Dendritic cell treated with granulocyte-macrophage colony-stimulating factor and Interleukin-4, amounts not matched to agents 40 ng/mL and 50 ng/mL, for 4 days (primary cell): ENCODE data around the gene BUD23.
"Not testable (repeated sequence)": the region's sequence is repeated elsewhere in the genome, so short reads cannot be mapped to it uniquely, and the experiment has no call there.

Source experiments
- H3K27ac Mint-ChIP-seq: one replicate; pipeline ENCODE4 v1.8.0; 2022; ENCODE audit warnings: mild to moderate bottlenecking, mixed read lengths
- H3K27me3 Mint-ChIP-seq: one replicate; pipeline ENCODE4 v1.8.0; 2022; ENCODE audit warnings: mild to moderate bottlenecking, mixed read lengths
- H3K36me3 Mint-ChIP-seq: one replicate; pipeline ENCODE4 v1.8.0; 2022; ENCODE audit warnings: low read depth, mixed read lengths
- H3K4me1 Mint-ChIP-seq: one replicate; pipeline ENCODE4 v1.8.0; 2022; ENCODE audit warnings: low read depth, mixed read lengths
- H3K4me3 Mint-ChIP-seq: one replicate; pipeline ENCODE4 v1.8.0; 2022; ENCODE audit warnings: mild to moderate bottlenecking, moderate library complexity, mixed read lengths
- H3K9me3 Mint-ChIP-seq: one replicate; pipeline ENCODE4 v1.8.0; 2022; ENCODE audit warnings: mixed read lengths
- intact Hi-C: fragments of 100-400 bp; cut with micrococcal nuclease; formaldehyde crosslinking; loops from one replicate; pipeline ENCODE4 v1.15.0; 2022

The BUD23 gene

DNA sequence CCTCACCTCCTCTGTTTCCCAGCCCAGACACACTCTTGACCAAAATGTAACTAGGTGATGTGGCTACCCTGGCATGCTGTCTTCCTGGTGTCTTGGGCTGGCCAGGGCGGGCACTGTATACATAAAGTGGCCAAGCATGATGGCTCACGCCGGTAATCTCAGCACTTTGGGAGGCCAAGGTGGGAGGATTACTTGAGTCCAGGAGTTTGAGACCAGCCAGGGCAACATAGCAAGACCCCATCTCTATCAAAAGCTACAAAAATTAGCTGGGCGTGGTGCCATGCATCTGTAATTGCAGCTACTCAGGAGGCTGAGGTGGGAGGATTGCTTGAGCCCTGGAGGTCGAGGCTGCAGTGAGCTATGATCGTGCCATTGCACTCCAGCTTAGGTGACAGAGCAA is 29.9 kb downstream of the BUD23 start:
- H3K27ac Mint-ChIP-seq, H3K4me3 Mint-ChIP-seq, intact Hi-C loops, H3K36me3 Mint-ChIP-seq, H3K9me3 Mint-ChIP-seq: not testable (repeated sequence)
- peaks cover 38% of the 10 kb centered on the region for H3K4me1 Mint-ChIP-seq
- peaks cover 91% of the 10 kb centered on the region for H3K27me3 Mint-ChIP-seq

DNA sequence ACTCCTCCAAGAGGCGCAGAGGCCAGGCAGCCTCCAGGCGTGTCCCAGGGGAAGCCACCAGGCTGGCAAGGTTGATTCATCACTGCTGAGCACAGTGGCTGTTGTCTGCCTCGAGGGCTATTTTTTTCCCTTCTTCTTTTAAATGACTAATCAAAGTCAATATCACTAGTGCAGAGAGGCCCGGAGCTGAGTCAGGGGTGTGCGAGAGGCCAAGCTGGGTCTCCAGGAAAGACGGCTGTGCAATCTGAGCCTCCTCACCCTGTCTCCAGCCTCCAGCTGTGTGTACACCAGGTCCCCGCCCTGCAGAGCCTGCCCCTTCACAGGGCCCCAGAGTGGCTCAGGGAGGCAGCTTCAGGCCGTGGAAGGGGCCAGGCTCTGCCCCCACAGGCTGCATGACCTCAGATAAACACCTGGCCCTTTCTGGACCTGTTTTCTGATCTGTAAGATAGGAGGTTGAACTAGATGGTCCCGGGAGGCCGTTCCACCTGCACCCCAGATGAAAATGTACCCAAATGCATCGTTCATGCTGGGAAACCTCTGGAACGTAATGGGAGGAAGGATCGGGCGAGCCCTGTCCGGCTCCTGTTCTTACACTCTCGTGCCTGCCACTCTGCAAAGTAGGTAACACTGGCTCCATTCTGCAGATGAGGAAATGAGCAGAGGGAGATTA is 32.4 kb downstream of the BUD23 start:
- H3K27ac Mint-ChIP-seq = no peak overlapping the region
- intact Hi-C loops = loop anchor here (5.0 kb wide), 1 partner anchor 48 kb away; the partner anchor contains the start of gene VPS37D
- H3K36me3 Mint-ChIP-seq = no peaks in the 10 kb centered on the region
- H3K9me3 Mint-ChIP-seq = no peaks in the 10 kb centered on the region
- no peak overlapping the region for H3K4me3 Mint-ChIP-seq
- peaks cover 90% of the 10 kb centered on the region for H3K27me3 Mint-ChIP-seq
- H3K4me1 Mint-ChIP-seq = peaks cover 50% of the 10 kb centered on the region

DNA sequence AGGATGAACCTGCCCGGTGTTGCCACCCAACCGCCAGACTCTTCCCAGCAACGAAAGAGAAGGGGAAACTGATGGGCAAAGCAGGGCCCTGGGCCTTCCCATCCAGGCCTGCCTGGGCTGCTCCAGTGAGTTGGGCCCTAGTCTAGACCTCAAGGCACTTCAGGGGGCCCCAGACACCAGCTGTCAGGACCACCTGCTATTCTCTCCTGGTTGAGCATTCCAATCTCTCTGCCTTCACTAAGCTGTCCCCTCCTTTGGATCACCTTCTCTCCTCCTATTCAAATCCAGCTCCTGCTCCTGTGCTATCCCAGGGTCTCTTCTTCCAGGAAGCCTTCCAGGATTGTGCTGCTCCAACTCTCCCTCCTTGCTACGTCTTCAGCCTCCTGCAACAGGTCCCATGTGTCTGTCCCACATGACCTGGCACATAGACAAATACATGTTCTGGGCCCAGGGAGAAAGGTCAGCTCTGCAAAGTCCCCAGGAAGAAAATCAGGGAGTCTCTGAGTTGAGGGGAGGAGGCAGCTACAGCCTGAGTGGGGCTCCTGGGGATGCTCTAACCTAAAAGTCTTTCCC is 33.0 kb downstream of the BUD23 start:
- intact Hi-C loops = loop anchor here (5.0 kb wide), 1 partner anchor 49 kb away; the partner anchor contains the start of gene VPS37D
- Mint-ChIP-seq H3K9me3 (no peaks in the 10 kb centered on the region), H3K36me3 (no peaks in the 10 kb centered on the region), H3K27ac (no peak overlapping the region), H3K27me3 (peaks cover 90% of the 10 kb centered on the region), H3K4me3 (no peak overlapping the region), H3K4me1 (peaks cover 50% of the 10 kb centered on the region)

DNA sequence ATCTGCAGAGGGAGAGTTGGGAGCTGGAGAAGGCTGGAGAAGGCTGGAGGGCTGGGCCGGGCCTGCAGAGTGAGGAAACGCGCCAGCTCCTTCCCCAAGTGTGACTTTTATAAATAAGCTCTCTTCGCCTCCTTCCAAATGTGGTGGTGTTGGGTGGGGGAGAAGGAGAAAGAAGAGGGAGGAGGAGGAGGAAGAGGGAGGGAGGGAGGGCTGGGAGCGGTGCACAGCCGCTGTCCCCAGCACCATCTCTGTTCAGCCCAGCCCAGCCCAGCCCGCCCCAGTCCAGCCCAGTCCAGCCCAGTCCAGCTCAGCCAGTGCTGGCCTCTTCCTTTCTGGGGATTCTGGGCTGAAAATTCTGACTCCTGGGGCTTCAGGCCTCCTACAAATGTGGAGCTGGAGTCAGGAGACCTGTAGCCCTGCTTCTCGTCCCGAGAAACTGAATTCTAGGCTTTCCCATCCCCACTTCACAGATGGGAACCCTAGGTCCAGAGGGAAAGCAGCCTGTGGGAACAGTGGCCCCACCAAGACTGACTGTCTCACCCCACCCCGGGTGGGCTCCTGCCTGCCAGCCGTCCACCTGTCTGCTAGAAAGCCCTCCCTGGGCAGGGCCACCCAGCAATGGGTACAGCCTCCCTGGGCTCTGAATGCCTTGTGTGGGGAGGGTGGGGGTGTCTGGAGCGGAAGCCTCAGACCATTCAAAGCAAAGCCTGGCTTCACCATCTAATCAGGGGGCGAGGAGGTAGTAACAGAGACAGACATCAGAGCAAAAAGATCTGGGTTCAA is 33.8 kb downstream of the BUD23 start:
- intact Hi-C loops = loop anchor here (5.0 kb wide), 1 partner anchor 50 kb away; the partner anchor contains the start of gene VPS37D
- no peak overlapping the region for H3K4me3 Mint-ChIP-seq
- H3K4me1 Mint-ChIP-seq = peaks cover 50% of the 10 kb centered on the region
- H3K9me3 Mint-ChIP-seq = no peaks in the 10 kb centered on the region
- H3K36me3 Mint-ChIP-seq = no peaks in the 10 kb centered on the region
- no peak overlapping the region for H3K27ac Mint-ChIP-seq
- H3K27me3 Mint-ChIP-seq = peaks cover 89% of the 10 kb centered on the region

DNA sequence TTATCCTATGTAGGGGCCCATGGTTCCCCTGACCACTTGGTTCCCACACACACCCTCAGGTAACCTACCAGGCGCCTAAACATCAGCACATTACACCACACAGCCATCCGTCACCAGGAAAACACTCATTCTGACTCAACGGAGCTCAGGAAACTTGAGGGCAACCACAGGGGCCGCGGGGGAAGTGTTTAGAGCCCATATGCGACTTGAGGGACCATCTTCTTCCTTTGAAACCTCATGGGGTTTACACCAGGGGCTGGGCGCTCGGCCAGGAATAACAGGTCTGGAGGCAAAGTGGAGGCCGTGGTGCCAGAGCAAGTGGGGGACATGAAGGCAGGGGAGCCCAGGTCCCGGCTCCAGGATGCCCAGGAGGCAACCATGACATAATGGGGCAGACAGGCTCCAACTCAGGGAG is 34.6 kb downstream of the BUD23 start:
- Mint-ChIP-seq H3K27me3 (peaks cover 89% of the 10 kb centered on the region), H3K9me3 (no peaks in the 10 kb centered on the region), H3K4me3 (peak overlapping the region; percentile 17), H3K36me3 (no peaks in the 10 kb centered on the region), H3K27ac (no peak overlapping the region), H3K4me1 (peaks cover 43% of the 10 kb centered on the region)
- intact Hi-C loops = loop anchor here (5.0 kb wide), 1 partner anchor 51 kb away; the partner anchor contains the start of gene VPS37D

DNA sequence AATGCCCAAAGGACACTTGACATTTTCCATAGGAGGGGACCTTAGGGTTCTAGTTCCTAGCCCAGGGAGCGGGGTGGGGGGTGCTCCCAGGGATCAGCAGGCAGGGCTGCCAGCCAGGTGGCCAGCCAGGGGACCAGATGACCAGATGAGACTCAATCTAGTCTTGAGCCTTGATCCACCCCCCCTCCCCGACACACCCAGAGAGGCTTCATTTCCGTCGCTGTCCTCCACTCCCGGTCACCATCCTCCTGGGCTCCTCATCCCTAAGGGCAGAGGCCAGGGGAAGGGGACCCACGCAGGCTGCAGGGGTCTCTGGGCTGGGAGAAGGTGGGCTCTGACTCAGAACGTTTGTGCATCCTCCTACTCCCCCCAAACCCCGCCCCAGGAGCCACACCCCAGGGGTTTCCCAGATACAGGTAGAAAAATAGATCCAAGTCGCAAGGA is 35.1 kb downstream of the BUD23 start:
- Mint-ChIP-seq H3K9me3 (no peaks in the 10 kb centered on the region), H3K4me1 (peaks cover 41% of the 10 kb centered on the region), H3K27me3 (peaks cover 88% of the 10 kb centered on the region), H3K27ac (no peak overlapping the region), H3K4me3 (peak overlapping the region; percentile 52), H3K36me3 (no peaks in the 10 kb centered on the region)
- intact Hi-C loops = loop anchor here (5.0 kb wide), 1 partner anchor 51 kb away; the partner anchor contains the start of gene VPS37D

- intact Hi-C loops = loop anchor here (1.0 to 5.0 kb wide), 2 partner anchors 36 to 52 kb away; partner anchors contain the start of genes BUD23, DNAJC30 and VPS37D
- H3K27ac Mint-ChIP-seq = no peak within 1 kb of the TSS
- H3K4me1 Mint-ChIP-seq = peaks cover 41% of the 10 kb centered on the region
- peak within 1 kb of the TSS; percentile 73 for H3K4me3 Mint-ChIP-seq
- H3K9me3 Mint-ChIP-seq = no peaks in the 10 kb centered on the region
- peaks cover 85% of the 10 kb centered on the region for H3K27me3 Mint-ChIP-seq
- H3K36me3 Mint-ChIP-seq = no peaks in the 10 kb centered on the region
Measured at GRCh38 chr7:73718905-73719805, 35.8 kb downstream of the BUD23 start, which contains the start of gene STX1A. Gene STX1A, minus strand, starts transcription at chr7:73719669. Its CDS starts 38 bp downstream, at chr7:73719631.

DNA sequence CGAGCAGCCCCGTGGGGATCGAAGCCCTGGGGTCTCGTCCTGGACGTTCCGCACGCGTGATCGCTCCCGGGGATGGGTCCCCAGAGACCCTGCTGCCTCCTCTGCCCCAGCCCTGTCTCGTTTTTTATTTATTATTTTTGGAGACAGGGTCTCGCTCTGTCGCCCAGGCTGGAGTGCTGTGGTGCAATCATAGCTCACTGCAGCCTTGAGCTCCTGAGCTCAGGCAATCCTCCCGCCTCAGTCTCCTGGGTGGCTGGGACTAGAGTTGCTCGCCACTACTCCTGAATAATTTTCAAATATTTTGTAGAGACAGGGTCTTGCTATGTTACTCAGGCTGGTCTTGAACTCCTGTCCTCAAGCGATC is 36.4 kb downstream of the BUD23 start:
- Mint-ChIP-seq H3K4me3 (peak overlapping the region; percentile 58), H3K9me3 (no peaks in the 10 kb centered on the region), H3K27ac (no peak overlapping the region), H3K36me3 (no peaks in the 10 kb centered on the region), H3K4me1 (peaks cover 41% of the 10 kb centered on the region), H3K27me3 (peaks cover 85% of the 10 kb centered on the region)
- intact Hi-C loops = loop anchor here (1.0 to 5.0 kb wide), 2 partner anchors 36 to 52 kb away; partner anchors contain the start of genes BUD23, DNAJC30 and VPS37D

DNA sequence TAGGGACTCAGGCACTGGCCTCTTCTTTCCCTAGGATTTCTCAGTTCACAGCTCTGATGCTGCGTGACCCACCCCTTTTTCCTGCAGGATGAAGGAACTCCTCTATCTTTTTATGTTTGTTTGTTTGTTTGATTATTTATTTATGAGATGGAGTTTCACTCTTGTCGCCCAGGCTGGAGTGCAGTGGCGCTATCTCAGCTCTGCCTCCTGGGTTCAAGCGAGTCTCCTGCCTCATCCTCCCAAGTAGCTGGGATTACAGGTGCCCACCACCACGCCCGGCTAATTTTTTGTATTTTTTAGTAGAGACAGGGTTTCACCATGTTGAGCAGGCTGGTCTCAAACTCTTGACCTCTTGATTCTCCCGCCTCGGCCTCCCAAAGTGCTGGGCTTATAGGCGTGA is 37.0 kb downstream of the BUD23 start:
- H3K27ac Mint-ChIP-seq, intact Hi-C loops, H3K9me3 Mint-ChIP-seq, H3K36me3 Mint-ChIP-seq: not testable (repeated sequence)
- H3K4me3 Mint-ChIP-seq = peak overlapping the region; percentile 58
- H3K27me3 Mint-ChIP-seq = peaks cover 86% of the 10 kb centered on the region
- H3K4me1 Mint-ChIP-seq = peaks cover 38% of the 10 kb centered on the region

- Mint-ChIP-seq H3K9me3 (no peaks in the 10 kb centered on the region), H3K4me3 (no peak overlapping the region), H3K36me3 (no peaks in the 10 kb centered on the region), H3K4me1 (peaks cover 29% of the 10 kb centered on the region), H3K27ac (no peak overlapping the region), H3K27me3 (peaks cover 77% of the 10 kb centered on the region)
- intact Hi-C loops = no loop called here
Measured at GRCh38 chr7:73721377-73721817, 38.0 kb downstream of the BUD23 start.

- H3K4me3 Mint-ChIP-seq, H3K9me3 Mint-ChIP-seq, H3K27ac Mint-ChIP-seq, intact Hi-C loops, H3K36me3 Mint-ChIP-seq: not testable (repeated sequence)
- Mint-ChIP-seq H3K27me3 (peaks cover 76% of the 10 kb centered on the region), H3K4me1 (peaks cover 22% of the 10 kb centered on the region)
Measured at GRCh38 chr7:73722182-73722581, 38.8 kb downstream of the BUD23 start.

- H3K27me3 Mint-ChIP-seq = peaks cover 72% of the 10 kb centered on the region
- H3K4me3 Mint-ChIP-seq = no peak overlapping the region
- peaks cover 17% of the 10 kb centered on the region for H3K4me1 Mint-ChIP-seq
- intact Hi-C loops = no loop called here
- H3K36me3 Mint-ChIP-seq = no peaks in the 10 kb centered on the region
- no peaks in the 10 kb centered on the region for H3K9me3 Mint-ChIP-seq
- H3K27ac Mint-ChIP-seq = no peak overlapping the region
Measured at GRCh38 chr7:73722785-73723184, 39.4 kb downstream of the BUD23 start.

GRCh38 chr7:73723813-73724212 is 40.4 kb downstream of the BUD23 start:
- Mint-ChIP-seq H3K27me3 (peaks cover 72% of the 10 kb centered on the region), H3K27ac (no peak overlapping the region), H3K9me3 (no peaks in the 10 kb centered on the region), H3K4me1 (peaks cover 7% of the 10 kb centered on the region), H3K4me3 (no peak overlapping the region), H3K36me3 (no peaks in the 10 kb centered on the region)
- intact Hi-C loops = no loop called here
